GM19468 (cell line): ENCODE data around the gene PVALEF.

ENCODE experiments used
- ATAC-seq: cut with Tn5 transposase; IDR thresholded peaks from one replicate; pipeline ENCODE4 v1.9.1; 2021; ENCODE audit warnings: mild to moderate bottlenecking, moderate library complexity, moderate number of reproducible peaks; ENCODE audit not compliant: unreplicated experiment; ENCODE audit errors: extremely low read depth

PVALEF gene

GRCh38 chr17:81128338-81128737 is 37.0 kb upstream of the PVALEF start:
- no peak for ATAC-seq

- ATAC-seq = no peak
Measured at GRCh38 chr17:81128774-81129173, 36.5 kb upstream of the PVALEF start.

- ATAC-seq = no peak
Measured at GRCh38 chr17:81129289-81129688, 36.0 kb upstream of the PVALEF start.

GRCh38 chr17:81129711-81130367 is 35.5 kb upstream of the PVALEF start:
- no peak for ATAC-seq

- no peak for ATAC-seq
Measured at GRCh38 chr17:81130385-81131361, 34.6 kb upstream of the PVALEF start.

- no peak for ATAC-seq
Measured at GRCh38 chr17:81131486-81132196, 33.7 kb upstream of the PVALEF start.

GRCh38 chr17:81132197-81132540 is 33.1 kb upstream of the PVALEF start:
- no peak for ATAC-seq

- no peak for ATAC-seq
Measured at GRCh38 chr17:81132770-81133723, 32.3 kb upstream of the PVALEF start.

GRCh38 chr17:81134064-81134781 is 31.1 kb upstream of the PVALEF start:
- no peak for ATAC-seq

GRCh38 chr17:81135505-81136278 is 29.6 kb upstream of the PVALEF start:
- no peak for ATAC-seq

- no peak for ATAC-seq
Measured at GRCh38 chr17:81136366-81136765, 28.9 kb upstream of the PVALEF start.

GRCh38 chr17:81137248-81137647 is 28.1 kb upstream of the PVALEF start:
- no peak for ATAC-seq

GRCh38 chr17:81138083-81138482 is 27.2 kb upstream of the PVALEF start:
- ATAC-seq = no peak

- ATAC-seq = no peak
Measured at GRCh38 chr17:81138500-81138899, 26.8 kb upstream of the PVALEF start.

GRCh38 chr17:81139428-81139827 is 25.9 kb upstream of the PVALEF start:
- ATAC-seq = no peak

GRCh38 chr17:81140018-81140417 is 25.3 kb upstream of the PVALEF start:
- ATAC-seq = no peak

- no peak for ATAC-seq
Measured at GRCh38 chr17:81140695-81141094, 24.6 kb upstream of the PVALEF start.
